CD4-positive, alpha-beta T cell treated with Interleukin-4 for 4 hours (primary cell): Measurements from ENCODE around the gene RILPL1.
"Not testable (repeated sequence)": the region's sequence is repeated elsewhere in the genome, so short reads cannot be mapped to it uniquely, and the experiment has no call there.

Experiments used
- DNase-seq: peaks from one replicate; pipeline ENCODE4 v3.0.0-alpha.2; 2020

The RILPL1 gene

GRCh38 chr12:123491481-123491880 is 42.0 kb downstream of the RILPL1 start:
- no peak for DNase-seq

- DNase-seq: no peak
These were observed 42.5 kb downstream of the RILPL1 start for GRCh38 chr12:123491056-123491455.

- no peak for DNase-seq
These were observed 43.4 kb downstream of the RILPL1 start for GRCh38 chr12:123490089-123490488.

GRCh38 chr12:123489580-123489979 is 43.9 kb downstream of the RILPL1 start:
- DNase-seq: no peak

GRCh38 chr12:123488539-123489230 is 44.8 kb downstream of the RILPL1 start:
- DNase-seq: no peak

GRCh38 chr12:123487428-123487827 is 46.1 kb downstream of the RILPL1 start:
- DNase-seq: no peak

GRCh38 chr12:123485756-123486155 is 47.8 kb downstream of the RILPL1 start:
- DNase-seq: no peak

- no peak for DNase-seq
These were observed 49.8 kb downstream of the RILPL1 start for GRCh38 chr12:123483602-123484248.

GRCh38 chr12:123482876-123483275 is 50.6 kb downstream of the RILPL1 start:
- no peak for DNase-seq

- DNase-seq: not testable (repeated sequence)
These were observed 52.3 kb downstream of the RILPL1 start for GRCh38 chr12:123481251-123481650.

- no peak for DNase-seq
These were observed 53.9 kb downstream of the RILPL1 start for GRCh38 chr12:123479442-123480180.

GRCh38 chr12:123478762-123479161 is 54.8 kb downstream of the RILPL1 start:
- no peak for DNase-seq

- no peak for DNase-seq
These were observed 55.5 kb downstream of the RILPL1 start for GRCh38 chr12:123478069-123478468.

GRCh38 chr12:123475246-123475703 is 58.2 kb downstream of the RILPL1 start:
- no peak for DNase-seq

- DNase-seq: peak; percentile 59
These were observed 58.9 kb downstream of the RILPL1 start for GRCh38 chr12:123474485-123475245.

GRCh38 chr12:123472438-123472849 is 61.1 kb downstream of the RILPL1 start:
- DNase-seq: no peak

GRCh38 chr12:123471374-123472068 is 62.0 kb downstream of the RILPL1 start:
- no peak for DNase-seq

- DNase-seq: no peak
These were observed 63.5 kb downstream of the RILPL1 start for GRCh38 chr12:123469978-123470377.

- DNase-seq: peak; percentile 51
These were observed 64.7 kb downstream of the RILPL1 start for GRCh38 chr12:123468786-123469185.

GRCh38 chr12:123465084-123465483 is 68.4 kb downstream of the RILPL1 start:
- DNase-seq: no peak

- DNase-seq: not testable (repeated sequence)
These were observed 70.3 kb downstream of the RILPL1 start for GRCh38 chr12:123463174-123463573.
